ENCODE results near the gene CCDC196.

DNA sequence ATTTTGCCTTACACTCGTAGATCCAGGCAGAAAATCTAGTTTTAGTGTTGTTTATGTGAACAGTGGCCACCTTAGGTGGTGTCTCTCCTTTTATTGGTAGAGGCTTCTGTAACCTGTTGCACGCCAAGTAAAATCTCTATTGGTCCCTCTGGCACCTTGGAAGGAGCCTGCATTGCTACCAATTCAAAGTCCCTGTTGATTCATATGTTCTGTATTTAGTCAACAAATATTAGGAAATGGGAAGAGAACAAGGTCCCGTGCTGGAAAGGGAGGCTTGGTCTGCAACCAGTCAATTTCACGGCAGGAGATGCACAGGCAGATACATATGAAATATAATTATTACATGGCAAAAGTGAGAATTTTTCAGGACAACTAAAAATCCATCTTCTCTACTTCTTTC is 15.4 kb downstream of the CCDC196 start:
- TF ChIP-seq, protein P1, sequence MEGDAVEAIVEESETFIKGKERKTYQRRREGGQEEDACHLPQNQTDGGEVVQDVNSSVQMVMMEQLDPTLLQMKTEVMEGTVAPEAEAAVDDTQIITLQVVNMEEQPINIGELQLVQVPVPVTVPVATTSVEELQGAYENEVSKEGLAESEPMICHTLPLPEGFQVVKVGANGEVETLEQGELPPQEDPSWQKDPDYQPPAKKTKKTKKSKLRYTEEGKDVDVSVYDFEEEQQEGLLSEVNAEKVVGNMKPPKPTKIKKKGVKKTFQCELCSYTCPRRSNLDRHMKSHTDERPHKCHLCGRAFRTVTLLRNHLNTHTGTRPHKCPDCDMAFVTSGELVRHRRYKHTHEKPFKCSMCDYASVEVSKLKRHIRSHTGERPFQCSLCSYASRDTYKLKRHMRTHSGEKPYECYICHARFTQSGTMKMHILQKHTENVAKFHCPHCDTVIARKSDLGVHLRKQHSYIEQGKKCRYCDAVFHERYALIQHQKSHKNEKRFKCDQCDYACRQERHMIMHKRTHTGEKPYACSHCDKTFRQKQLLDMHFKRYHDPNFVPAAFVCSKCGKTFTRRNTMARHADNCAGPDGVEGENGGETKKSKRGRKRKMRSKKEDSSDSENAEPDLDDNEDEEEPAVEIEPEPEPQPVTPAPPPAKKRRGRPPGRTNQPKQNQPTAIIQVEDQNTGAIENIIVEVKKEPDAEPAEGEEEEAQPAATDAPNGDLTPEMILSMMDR (IDR thresholded peaks at IDR 0.05; ENCODE audit: low read depth, low read length, poor library complexity, severe bottlenecking), result no peak
- no peak for TF ChIP-seq EZH2phosphoT487 (IDR thresholded peaks at IDR 0.05; ENCODE audit: borderline replicate concordance, low read length)
